H7 (cell line): ENCODE measurements around the gene LCE7A. TPM values are rescaled to one million over a fixed set of nuclear protein-coding genes. Genes with fewer than 3 reads are reported as not detected.

Source experiments
- DNase-seq: peaks from one replicate; pipeline ENCODE4 v3.0.0; 2012
- H3K27me3 ChIP-seq: 2 replicates; pipeline ENCODE4 v1.6.0; 2011; ENCODE audit warnings: mild to moderate bottlenecking, low read length; ENCODE audit not compliant: control insufficient read depth, insufficient read depth
- H3K36me3 ChIP-seq: replicated peaks from 2 replicates; pipeline ENCODE4 v1.5.1; 2011; ENCODE audit warnings: low read length; ENCODE audit not compliant: control insufficient read depth, insufficient read depth
- H3K4me3 ChIP-seq: 2 replicates; pipeline ENCODE4 v1.5.1; 2011; ENCODE audit warnings: low read depth, mild to moderate bottlenecking, control low read depth, low read length, moderate library complexity; ENCODE audit not compliant: insufficient read depth
- total RNA-seq: library from RNA; depleted of rRNA; stranded (reverse); fragments of >200 nt; shearing (Covaris generic); gene quantifications from 2 replicates; pipeline ENCODE4 v1.2.3, GENCODE V29; 2014; rRNA removed

Gene LCE7A
- not detected in 2 replicates for total RNA-seq

DNA sequence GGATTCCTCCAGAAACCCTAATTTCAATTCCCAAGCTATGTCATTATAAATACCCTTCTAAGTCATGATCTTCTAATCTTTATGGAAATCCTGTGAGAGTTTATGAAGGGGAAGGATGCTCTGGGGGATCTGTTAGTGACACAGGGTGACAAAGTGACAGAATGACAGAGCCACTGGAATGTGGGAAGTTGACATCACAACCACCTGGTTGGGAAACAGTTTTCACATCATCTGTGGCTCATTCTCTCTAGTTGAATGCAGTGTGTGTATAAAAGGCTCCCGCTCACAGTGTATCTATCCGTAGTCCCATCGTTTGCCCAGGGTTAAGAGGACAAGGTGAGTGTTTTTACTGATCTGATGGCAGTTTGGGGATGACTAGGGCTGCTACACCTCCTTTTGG, at the start of gene LCE7A:
TSS of gene LCE7A (plus strand) at position 301 of the 400 bp plus-strand sequence. CDS start 702 bp downstream, outside the sequence.
- DNase-seq, result no peak
- Histone ChIP-seq H3K27me3 (no peaks in the 10 kb centered on the region), H3K36me3 (no peaks in the 10 kb centered on the region), H3K4me3 (no peak within 1 kb of the TSS)

DNA sequence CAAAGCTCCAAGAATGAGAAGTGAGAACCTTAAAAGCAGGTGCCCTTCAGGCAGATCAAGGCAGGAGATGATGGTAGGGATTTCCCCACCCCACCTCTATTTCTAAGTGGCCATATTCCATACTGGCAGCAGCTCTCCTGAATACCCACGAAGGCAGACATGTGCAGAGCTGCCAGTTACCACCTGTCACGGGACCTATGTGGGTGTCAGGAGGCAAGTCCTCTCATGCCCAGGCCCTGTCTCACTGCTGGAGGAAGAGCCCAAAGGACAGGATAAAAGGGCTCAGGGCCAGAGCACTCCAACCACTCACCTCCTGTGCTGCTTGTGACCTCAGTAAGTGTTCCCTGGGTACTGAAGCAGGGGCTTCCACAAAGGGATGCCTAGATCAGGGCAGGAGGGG, 48.7 kb upstream of the LCE7A start:
- Histone ChIP-seq H3K27me3 (no peaks in the 10 kb centered on the region; the same call in 1 of the 2 replicates), H3K4me3 (no peak overlapping the region), H3K36me3 (no peaks in the 10 kb centered on the region)
- peak; percentile 0 for DNase-seq

GRCh38 chr1:152811671-152812070, 48.1 kb upstream of the LCE7A start, which contains the start of gene LCE1B:
Gene LCE1B (plus strand): TSS chr1:152811971. CDS start chr1:152812447, 476 bp downstream.
- no peak for DNase-seq
- H3K4me3 ChIP-seq, result no peak within 1 kb of the TSS
- H3K27me3 ChIP-seq, result no peaks in the 10 kb centered on the region; the same call in 1 of the 2 replicates
- no peaks in the 10 kb centered on the region for H3K36me3 ChIP-seq

DNA sequence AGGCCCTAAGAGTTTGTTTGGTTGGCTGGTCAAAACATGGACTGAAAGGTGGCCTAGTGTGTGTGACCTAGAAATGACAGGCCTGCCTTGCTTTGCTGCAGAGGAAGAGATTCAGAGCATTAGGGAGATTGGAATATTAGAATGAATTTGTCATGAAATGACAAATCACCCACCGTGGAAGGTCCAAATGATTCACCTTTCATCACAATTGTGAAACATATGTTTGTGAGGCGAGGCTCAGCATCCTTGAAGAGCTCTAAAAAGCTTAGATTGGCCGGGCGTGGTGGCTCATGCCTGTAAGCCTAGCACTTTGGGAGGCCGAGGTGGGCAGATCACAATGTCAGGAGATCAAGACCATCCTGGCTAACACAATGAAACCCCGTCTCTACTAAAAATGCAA, 42.5 kb upstream of the LCE7A start:
- DNase-seq, result no peak
- H3K4me3 ChIP-seq, result no peak overlapping the region
- H3K27me3 ChIP-seq, result no peaks in the 10 kb centered on the region
- no peaks in the 10 kb centered on the region for H3K36me3 ChIP-seq

- Histone ChIP-seq H3K4me3 (no peak overlapping the region), H3K27me3 (no peaks in the 10 kb centered on the region)
- no peak for DNase-seq
Observed at GRCh38 chr1:152823294-152823693, 36.5 kb upstream of the LCE7A start.

GRCh38 chr1:152824964-152825363, 34.8 kb upstream of the LCE7A start:
- DNase-seq, result no peak
- Histone ChIP-seq H3K27me3 (no peaks in the 10 kb centered on the region), H3K4me3 (no peak overlapping the region), H3K36me3 (no peaks in the 10 kb centered on the region)

More at GRCh38 chr1:152823294-152823693, 36.5 kb upstream of the LCE7A start:
- no peaks in the 10 kb centered on the region for H3K36me3 ChIP-seq

DNA sequence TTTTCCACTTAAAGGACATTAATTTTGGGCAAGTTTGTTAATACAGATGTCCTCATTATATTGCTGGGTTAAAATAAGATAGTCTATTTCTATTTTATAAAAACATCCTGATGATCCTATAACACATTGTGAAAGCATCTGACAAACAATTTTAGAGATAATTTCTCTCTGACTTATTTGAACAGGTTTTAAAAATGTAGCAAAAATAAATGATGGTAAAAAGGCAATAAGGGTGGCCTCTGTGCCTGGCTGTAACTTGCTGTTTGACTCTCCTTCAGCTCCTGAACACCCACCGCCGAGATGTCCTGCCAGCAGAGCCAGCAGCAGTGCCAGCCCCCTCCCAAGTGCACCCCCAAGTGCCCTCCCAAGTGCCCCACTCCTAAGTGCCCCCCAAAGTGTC, 32.6 kb upstream of the LCE7A start, which contains the start of gene LCE1A:
TSS of gene LCE1A (plus strand) at position 301 of the 400 bp plus-strand sequence. CDS start at position 301, 0 bp downstream.
- Histone ChIP-seq H3K27me3 (no peaks in the 10 kb centered on the region), H3K36me3 (no peaks in the 10 kb centered on the region), H3K4me3 (no peak within 1 kb of the TSS)
- no peak for DNase-seq

GRCh38 chr1:152836870-152837269, 22.9 kb upstream of the LCE7A start:
- Histone ChIP-seq H3K27me3 (no peaks in the 10 kb centered on the region), H3K4me3 (no peak overlapping the region), H3K36me3 (no peaks in the 10 kb centered on the region)
- no peak for DNase-seq

GRCh38 chr1:152842556-152842955, 17.2 kb upstream of the LCE7A start, which contains the start of gene LCE6A:
Gene LCE6A (plus strand): TSS chr1:152842856. CDS start chr1:152843521, 665 bp downstream.
- DNase-seq, result no peak
- H3K36me3 ChIP-seq, result no peaks in the 10 kb centered on the region
- no peaks in the 10 kb centered on the region for H3K27me3 ChIP-seq
- no peak within 1 kb of the TSS for H3K4me3 ChIP-seq

GRCh38 chr1:152855661-152856060, 4.1 kb upstream of the LCE7A start:
- Histone ChIP-seq H3K36me3 (no peaks in the 10 kb centered on the region), H3K4me3 (no peak overlapping the region), H3K27me3 (no peaks in the 10 kb centered on the region)
- no peak for DNase-seq

- DNase-seq, result no peak
- Histone ChIP-seq H3K4me3 (no peak overlapping the region), H3K36me3 (no peaks in the 10 kb centered on the region), H3K27me3 (no peaks in the 10 kb centered on the region)
Observed at GRCh38 chr1:152858062-152858461, 1.7 kb upstream of the LCE7A start.

DNA sequence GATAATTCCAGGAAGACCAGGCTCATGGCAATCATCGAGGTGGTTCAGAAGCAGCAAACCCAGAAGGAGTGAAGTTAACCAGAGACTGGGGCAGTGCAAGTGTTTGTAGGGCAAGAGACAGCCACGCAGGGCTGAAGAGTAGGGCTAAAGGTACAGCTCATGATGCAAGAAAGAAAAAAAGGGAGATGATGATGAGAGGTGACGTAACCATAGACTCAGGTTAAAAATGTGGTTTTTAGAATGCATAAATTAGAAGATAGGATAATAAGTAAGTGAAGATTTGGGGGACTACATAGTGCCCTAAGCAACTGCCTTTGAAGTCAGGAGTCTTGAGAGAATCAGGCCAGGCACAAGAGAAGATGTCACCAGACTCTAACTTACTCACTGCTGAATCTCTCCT, 333 bp downstream of the LCE7A start:
- no peaks in the 10 kb centered on the region for H3K36me3 ChIP-seq
- DNase-seq, result no peak
- H3K27me3 ChIP-seq, result no peaks in the 10 kb centered on the region
- H3K4me3 ChIP-seq, result no peak overlapping the region

- H3K27me3 ChIP-seq, result no peaks in the 10 kb centered on the region
- H3K4me3 ChIP-seq, result no peak overlapping the region
- no peak for DNase-seq
Observed at GRCh38 chr1:152861374-152861773, 1.6 kb downstream of the LCE7A start.

GRCh38 chr1:152864443-152864842, 4.6 kb downstream of the LCE7A start:
- no peaks in the 10 kb centered on the region for H3K36me3 ChIP-seq
- H3K4me3 ChIP-seq, result no peak overlapping the region

More at GRCh38 chr1:152861374-152861773, 1.6 kb downstream of the LCE7A start:
- no peaks in the 10 kb centered on the region for H3K36me3 ChIP-seq

DNA sequence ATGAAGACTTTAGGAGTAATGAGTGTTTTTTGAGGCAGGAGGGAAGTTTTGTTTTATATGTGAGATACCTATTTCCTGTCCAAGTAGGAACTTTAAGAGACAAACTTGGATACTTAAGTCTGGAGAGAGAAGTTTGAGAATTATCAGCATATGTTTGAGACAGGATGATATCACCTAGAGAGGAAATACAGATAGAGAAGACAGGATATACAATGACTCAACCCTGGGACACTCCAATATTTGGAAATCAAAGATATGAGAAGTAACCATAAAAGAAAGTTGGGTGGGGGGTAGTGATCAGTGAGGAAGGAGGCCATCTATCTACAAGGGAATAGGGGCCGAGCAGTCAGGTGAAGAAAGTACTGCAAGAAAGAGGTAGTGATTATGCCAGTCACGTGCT, 6.5 kb downstream of the LCE7A start:
- Histone ChIP-seq H3K27me3 (no peaks in the 10 kb centered on the region), H3K4me3 (no peak overlapping the region), H3K36me3 (no peaks in the 10 kb centered on the region)
- no peak for DNase-seq

More at GRCh38 chr1:152864443-152864842, 4.6 kb downstream of the LCE7A start:
- no peak for DNase-seq
- H3K27me3 ChIP-seq, result no peaks in the 10 kb centered on the region
